GM10266 (cell line): ENCODE results near the gene SSTR3.

Experiments
- DNase-seq: peaks from one replicate; pipeline ENCODE4 v3.0.0; 2012; ENCODE audit errors: extremely low spot score
- CTCF ChIP-seq: IDR thresholded peaks from 2 replicates; pipeline ENCODE4 v1.5.1; 2012; ENCODE audit warnings: mild to moderate bottlenecking, low read depth; ENCODE audit not compliant: control insufficient read depth, insufficient read depth; ENCODE audit errors: missing control alignments

The SSTR3 gene

GRCh38 chr22:37194750-37195149 lies 17.5 kb downstream of the SSTR3 start:
- no peak for TF ChIP-seq CTCF
- DNase-seq: no peak

- no peak for DNase-seq
- TF ChIP-seq CTCF: no peak
These were observed 18.6 kb downstream of the SSTR3 start for GRCh38 chr22:37193629-37194191.

- no peak for DNase-seq
- TF ChIP-seq CTCF: no peak
These were observed 19.5 kb downstream of the SSTR3 start for GRCh38 chr22:37192741-37193140.

- TF ChIP-seq CTCF: no peak
- no peak for DNase-seq
These were observed 20.1 kb downstream of the SSTR3 start for GRCh38 chr22:37192204-37192603.

GRCh38 chr22:37190262-37190780 lies 22.0 kb downstream of the SSTR3 start:
- no peak for DNase-seq
- no peak for TF ChIP-seq CTCF

GRCh38 chr22:37188901-37189466 lies 23.3 kb downstream of the SSTR3 start:
- no peak for TF ChIP-seq CTCF
- no peak for DNase-seq
